Measurements from ENCODE around the gene KRTAP5-6.

KRTAP5-6 gene

DNA sequence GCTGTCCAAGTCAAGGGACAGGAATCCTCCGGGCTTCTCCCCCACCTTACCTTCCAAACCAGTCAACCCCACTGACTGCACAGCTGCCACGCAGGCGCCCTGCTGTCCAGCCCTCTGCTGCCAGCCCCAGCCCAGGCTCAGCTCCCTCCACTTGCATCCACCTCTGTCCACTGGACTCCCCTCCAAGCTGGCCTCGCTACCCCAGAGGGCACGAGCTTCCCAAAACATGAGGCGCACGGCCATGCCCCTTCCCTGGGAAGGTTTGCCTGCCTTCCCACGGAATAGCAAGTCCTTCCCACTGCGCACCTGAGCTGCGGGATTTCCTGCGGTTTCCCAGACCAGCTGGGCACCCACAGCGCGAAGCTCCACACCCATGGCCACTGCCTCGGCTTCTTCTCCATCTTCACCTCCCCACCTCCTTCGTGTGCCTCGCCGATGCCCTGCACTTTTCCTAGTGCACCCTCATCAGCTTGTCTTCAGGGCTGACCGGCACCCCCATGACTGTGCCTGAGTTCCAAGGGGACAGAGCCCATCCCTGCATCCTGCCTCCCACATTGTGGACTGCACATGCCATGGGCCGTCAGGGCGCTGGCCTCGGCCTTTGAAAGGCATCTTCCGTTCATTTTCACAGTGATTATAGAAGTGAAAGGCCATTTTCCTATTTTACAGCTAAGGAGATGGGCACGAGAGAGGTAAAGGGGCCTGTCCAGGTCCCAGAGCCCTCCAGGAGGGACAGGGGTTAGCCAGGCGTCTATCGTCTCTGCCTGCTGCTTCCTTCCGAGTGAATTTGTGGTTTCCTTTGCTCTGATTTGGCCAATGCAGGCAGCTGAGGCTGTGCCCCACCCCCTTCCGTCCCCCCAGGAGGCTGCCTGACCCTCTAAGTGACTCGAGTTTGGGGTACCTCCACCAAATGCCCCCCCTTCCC is 37.0 kb downstream of the KRTAP5-6 start:
- no peak for DNase-seq (ENCODE audit: low read depth)

DNA sequence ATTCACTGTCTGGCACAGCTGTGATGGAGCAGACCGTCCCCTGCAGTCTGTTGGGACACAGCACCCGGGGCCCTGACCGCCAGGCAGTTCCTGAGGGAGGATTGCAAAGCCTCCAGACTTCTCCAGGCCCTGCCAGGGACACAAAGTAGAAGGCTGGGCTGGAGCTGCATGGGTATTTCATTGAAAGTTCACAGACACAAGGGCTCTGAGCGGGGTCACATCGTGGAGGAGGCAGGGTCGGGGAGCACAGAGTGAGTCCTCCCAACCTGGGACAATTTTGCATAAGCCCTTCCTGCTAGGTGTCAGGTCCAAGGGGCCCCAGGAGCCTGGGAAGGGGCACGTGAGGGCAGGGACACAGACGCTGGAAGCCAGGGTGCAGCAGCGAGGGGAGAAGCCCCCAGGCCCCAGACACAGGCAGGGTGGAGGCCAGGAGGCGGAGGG is 37.7 kb downstream of the KRTAP5-6 start:
- no peak for DNase-seq (ENCODE audit: low read depth)

DNA sequence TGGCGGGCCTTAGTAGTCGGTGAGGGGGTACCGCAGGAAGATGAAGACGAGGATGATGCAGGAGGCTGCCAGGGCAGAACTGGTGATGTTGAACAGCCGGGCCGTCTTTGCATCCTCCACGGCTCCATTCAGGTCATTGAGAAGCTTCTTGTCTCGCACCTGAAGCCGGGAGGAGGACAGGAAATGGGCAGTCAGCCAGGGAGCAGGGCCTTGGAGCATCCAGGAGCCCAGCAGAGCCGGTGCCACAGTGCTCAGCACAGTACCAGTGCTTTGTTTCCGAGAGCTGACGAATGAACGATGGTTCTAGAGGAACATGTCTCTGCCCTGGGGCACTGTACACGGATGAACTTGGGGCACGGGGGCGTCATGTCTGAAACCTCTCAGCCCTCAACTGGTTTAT is 38.3 kb downstream of the KRTAP5-6 start:
- no peak for DNase-seq (ENCODE audit: low read depth)

DNA sequence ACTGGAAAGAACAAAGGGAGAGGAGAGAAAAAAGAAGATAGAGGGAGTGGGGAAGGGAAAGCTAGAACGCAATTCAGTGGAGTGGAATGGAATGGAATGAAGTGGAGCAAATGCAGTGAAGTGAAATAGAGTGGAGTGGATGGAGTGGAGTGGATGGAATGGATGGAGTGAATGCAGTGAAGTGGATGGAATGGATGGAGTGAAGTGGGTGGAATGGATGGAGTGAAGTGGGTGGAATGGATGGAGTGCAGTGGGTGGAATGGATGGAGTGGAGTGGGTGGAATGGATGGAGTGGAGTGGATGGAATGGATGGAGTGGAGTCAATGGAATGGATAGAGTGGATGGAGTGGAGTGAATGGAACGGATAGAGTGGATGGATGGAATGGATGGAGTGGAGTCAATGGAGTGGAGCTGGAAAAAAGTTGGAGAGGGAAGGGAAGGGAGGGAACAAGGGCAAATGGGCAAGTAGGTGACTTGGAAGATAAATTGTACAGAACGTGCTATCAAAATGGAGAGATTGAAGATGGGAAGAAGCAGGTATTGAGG is 39.5 kb downstream of the KRTAP5-6 start:
- DNase-seq (ENCODE audit: low read depth) = no peak

DNA sequence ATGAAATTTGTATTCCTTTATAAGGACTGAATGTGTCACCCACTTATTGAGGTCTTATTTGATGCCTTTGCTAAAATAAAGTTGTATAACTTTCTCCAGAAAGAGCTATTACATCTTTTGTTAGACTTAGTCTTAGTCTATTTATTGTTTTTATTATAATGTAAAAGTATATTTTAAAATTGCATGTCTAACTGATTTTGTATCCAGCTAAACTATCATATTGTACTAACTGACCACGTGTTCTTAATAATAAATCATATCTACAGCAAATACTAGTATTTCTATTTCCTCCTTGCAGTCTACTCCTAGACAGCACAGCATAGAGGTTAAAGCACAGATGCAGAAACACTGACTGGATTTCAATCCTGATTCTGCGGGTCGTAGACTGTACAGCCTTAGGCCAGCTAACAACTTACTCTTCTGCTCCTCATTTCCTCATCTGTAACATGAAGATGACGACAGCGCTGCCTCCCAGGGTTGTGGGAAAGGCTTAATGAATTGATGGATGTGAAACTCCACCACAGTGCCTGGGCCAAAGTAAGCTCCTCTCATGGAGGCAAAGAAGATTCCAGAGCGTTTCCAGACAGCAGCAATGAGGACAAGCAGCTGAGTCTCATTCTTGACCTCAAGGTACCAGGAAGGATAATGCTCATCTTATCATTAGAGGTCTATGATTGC is 40.2 kb downstream of the KRTAP5-6 start:
- no peak for DNase-seq (ENCODE audit: low read depth)

GRCh38 chr11:1738380-1738779 is 41.4 kb downstream of the KRTAP5-6 start:
- DNase-seq (ENCODE audit: low read depth) = no peak

GRCh38 chr11:1739576-1739975 is 42.6 kb downstream of the KRTAP5-6 start:
- no peak for DNase-seq (ENCODE audit: low read depth)

- DNase-seq (ENCODE audit: low read depth) = no peak
Observed at GRCh38 chr11:1740786-1741530, 44.0 kb downstream of the KRTAP5-6 start.

GRCh38 chr11:1741741-1742140 is 44.7 kb downstream of the KRTAP5-6 start:
- no peak for DNase-seq (ENCODE audit: low read depth)

DNA sequence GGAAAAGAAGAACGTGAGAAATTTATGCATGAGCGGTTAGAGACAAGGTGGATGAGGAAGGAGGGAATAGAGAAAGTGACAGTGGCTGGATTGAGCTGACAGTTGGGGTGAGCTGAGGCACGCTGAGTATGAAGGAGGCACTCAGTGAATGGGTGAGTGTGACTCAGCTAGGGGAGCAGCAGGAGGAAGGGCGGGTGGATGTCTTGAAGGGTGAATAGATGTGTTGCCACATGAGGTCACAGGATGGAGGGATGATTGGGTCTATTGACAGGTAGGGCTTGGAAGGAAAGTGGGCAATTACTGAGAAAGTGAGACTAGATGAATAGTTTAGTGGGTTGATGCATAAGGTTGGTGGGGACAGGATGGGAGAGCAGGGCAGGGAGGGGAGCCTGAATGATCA is 45.4 kb downstream of the KRTAP5-6 start:
- DNase-seq (ENCODE audit: low read depth) = no peak

DNA sequence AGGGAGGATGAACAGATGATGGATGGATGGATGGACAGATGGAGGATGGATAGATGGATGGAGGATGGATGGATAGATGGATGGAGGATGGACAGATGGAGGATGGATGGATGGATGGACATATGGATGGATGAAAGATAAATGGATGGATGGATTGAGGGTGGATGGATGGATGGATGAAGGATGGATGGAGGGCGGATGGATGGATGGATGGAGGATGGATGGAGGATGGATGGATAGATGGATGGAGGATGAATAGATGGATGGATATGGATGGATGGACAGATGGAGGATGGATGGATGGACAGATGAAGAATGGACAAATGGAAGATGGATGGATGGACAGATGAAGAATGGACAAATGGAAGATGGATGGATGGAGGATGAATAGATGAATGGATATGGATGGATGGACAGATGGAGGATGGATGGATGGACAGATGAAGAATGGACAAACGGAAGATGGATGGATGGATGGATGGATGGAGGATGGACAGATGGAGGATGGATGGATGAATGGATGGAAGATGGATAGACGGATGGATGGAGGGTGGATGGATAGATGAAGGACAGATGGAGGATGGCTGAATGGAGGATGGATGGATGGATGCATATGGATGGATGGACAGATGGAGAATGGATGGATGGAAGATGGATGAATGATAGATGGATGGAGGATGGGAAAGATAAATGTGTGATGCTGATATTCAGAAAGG is 46.0 kb downstream of the KRTAP5-6 start:
- no peak for DNase-seq (ENCODE audit: low read depth)

- DNase-seq (ENCODE audit: low read depth) = no peak
Observed at GRCh38 chr11:1743585-1744136, 46.7 kb downstream of the KRTAP5-6 start.

DNA sequence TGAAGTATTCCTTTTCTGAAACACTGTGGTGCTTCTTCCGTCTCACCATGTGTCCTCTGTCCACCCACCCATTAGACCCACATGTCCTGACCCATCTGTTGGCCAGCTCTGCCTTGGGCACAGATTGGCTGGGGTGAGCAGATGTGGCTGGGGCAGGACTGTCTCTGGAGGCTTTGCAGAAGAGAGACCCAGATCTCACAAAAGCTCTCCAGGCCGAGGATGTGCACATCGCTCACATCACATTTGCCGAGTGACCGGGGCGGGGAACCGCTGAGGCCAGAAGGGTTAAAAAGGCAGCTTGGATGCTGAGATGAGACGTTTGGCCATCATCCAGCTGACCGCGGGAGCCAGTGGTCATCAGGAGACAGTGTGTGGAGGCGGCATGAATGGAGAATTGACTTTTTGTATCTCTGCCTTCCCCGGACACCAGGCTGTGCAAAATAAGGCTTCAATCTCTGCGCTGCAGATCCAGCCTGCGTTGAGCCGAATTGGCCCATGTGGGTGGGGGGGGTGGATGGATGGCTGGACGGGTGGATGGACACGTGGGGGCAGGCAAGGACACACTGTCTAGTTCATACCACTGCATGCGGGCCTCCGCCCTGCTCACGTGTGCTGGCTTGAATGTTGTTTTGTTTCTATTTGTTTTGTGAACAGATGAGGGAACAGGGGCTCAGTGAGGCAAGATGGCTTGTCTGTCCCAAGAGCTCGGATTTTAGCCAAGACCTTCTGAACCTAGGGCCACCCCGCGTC is 47.3 kb downstream of the KRTAP5-6 start:
- DNase-seq (ENCODE audit: low read depth) = no peak

- no peak for DNase-seq (ENCODE audit: low read depth)
Observed at GRCh38 chr11:1744891-1745700, 48.1 kb downstream of the KRTAP5-6 start.

GRCh38 chr11:1745701-1746320 is 48.8 kb downstream of the KRTAP5-6 start:
- no peak for DNase-seq (ENCODE audit: low read depth)

DNA sequence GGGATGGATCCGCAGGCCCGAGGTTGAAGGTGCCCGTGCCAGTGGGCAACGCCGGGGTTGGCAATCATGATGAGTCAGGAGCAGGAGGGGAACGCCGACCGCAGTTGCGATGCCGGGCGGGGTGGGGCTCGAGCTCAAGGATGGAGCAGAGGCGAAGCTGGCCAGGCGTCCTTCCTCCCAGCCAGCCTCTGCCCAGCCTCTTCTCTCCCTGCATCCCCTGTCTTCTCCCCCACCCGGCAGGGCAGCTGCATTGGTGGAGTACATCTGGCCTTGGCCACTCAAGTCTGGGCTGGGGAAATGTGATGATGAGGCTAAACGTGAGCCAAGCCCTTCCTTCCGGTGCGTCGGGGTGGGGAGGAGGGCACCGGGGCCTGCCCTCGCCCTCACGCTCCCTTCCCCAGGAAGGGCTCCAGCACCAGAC is 49.5 kb downstream of the KRTAP5-6 start:
- no peak for DNase-seq (ENCODE audit: low read depth)

DNA sequence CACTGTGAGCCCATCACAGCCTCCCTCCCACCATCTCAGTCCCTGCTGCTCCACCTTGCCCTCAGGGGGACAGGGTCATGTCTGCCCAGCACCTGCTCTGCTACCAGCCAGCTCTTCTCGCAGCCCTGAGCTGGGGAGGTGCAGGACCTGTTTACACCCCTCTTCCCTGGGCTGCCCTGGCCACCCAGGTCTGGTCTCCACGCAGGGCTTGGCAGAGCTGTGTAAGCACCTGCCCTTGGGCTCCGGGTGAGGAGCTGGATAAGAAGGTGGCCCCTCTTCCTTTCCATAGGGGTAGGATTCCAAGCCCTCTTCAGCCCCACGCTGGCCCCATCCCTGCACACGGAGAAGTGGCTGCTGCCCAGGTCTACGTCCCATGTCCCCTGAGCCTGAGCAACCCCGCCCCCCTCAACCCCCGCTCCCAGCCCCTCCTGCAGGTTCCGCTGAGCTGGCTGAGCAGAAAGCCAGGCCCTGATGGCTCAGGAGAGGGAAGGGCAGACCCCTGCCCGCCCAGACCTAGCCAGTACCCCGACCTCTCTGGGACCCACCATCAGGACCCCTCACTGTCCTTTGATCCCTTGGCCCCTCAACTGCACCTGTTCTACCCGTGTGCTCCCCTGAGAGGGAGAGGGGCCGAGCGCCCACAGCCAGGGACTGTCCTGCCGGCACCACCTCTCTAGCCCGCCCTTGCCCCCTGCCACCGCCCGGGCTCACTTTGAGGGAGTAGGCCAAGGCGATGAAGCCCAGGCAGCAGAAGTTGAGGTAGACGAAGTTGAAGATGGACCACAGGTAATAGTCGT is 50.2 kb downstream of the KRTAP5-6 start:
- DNase-seq (ENCODE audit: low read depth) = no peak
